Measurements from ENCODE around the gene ARHGAP18.
A peak's percentile ranks its signal among the peaks of the same experiment; 100 is the strongest.

Gene ARHGAP18

DNA sequence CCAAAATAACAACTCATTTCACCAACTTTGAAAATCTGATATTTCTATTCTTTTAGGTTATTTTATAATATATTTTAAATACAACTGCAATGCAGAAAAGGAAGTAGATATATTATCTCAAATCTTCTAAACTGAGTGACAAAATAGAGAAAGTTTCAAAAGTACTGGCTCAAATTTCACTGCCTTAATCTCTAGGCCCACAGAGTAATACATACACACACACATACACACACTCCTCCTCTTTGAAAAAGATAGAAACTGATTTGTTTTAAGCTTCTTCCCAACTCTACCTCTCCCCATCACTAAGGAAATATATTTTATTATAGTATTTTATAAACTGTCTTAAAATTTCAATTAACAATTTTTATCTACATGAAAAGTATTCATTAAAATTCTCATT, 36.2 kb downstream of the ARHGAP18 start:
- H2AFZ ChIP-seq (ENCODE audit: low read depth) = no peak overlapping the region
- no peaks in the 10 kb centered on the region for H4K20me1 ChIP-seq (ENCODE audit: insufficient read depth)
- H3K27ac ChIP-seq = no peak overlapping the region
- H3K36me3 ChIP-seq (ENCODE audit: insufficient read depth) = no peaks in the 10 kb centered on the region
- TF ChIP-seq CTCF (conservative IDR thresholded peaks at IDR 0.05; ENCODE audit: low read depth, low read length) = no peak
- no peak overlapping the region for H3K4me2 ChIP-seq
- H3K4me3 ChIP-seq (IDR thresholded peaks at IDR 0.05; ENCODE audit: insufficient read depth, low read depth, low read length) = no peak overlapping the region
- H3K79me2 ChIP-seq (ENCODE audit: insufficient read depth, low read depth) = no peaks in the 10 kb centered on the region
- H3K9ac ChIP-seq = no peak overlapping the region
- H3K27me3 ChIP-seq (ENCODE audit: insufficient read depth, low read depth) = no peaks in the 10 kb centered on the region
- peaks cover 19% of the 10 kb centered on the region for H3K4me1 ChIP-seq (ENCODE audit: low read depth, poor library complexity, severe bottlenecking)

DNA sequence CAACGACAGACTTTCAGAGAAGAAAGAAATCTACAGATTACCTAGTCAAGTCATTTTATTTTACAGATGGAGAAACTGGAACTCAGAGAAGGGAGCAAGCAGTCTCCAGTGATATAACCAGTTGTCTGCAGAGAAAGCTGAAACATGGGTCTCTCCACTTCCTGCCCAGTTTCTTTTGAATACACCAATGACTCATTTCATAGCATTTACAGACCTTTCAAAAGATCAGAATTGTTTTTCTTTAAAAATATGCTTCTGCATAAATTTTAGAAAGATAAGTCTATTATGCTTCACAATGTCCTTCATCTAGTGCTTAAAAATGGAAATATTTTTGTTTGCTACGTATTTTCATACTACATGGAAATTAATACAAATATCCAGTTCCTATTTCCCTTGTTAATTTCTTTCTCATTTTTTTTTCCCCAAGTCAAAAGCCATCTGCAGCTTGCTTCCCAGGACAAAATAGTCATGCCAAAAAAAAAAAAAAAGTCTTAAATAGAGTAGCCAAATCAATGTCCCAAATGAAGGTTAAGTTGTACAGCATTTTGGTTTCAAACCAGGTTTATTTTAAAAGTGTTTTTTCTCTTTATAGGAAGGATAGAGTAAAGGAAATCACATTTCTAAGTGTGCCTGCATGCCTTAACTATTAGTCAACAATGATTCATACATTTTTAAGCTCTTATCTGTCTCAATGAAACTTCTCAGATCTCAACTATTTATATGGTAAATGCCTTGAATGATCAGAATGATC, 36.9 kb downstream of the ARHGAP18 start:
- no peak overlapping the region for H3K27ac ChIP-seq
- H4K20me1 ChIP-seq (ENCODE audit: insufficient read depth) = no peaks in the 10 kb centered on the region
- H2AFZ ChIP-seq (ENCODE audit: low read depth) = no peak overlapping the region
- TF ChIP-seq CTCF (conservative IDR thresholded peaks at IDR 0.05; ENCODE audit: low read depth, low read length) = no peak
- H3K36me3 ChIP-seq (ENCODE audit: insufficient read depth) = no peaks in the 10 kb centered on the region
- no peaks in the 10 kb centered on the region for H3K27me3 ChIP-seq (ENCODE audit: insufficient read depth, low read depth)
- no peak overlapping the region for H3K4me3 ChIP-seq (IDR thresholded peaks at IDR 0.05; ENCODE audit: insufficient read depth, low read depth, low read length)
- H3K4me1 ChIP-seq (ENCODE audit: low read depth, poor library complexity, severe bottlenecking) = peaks cover 19% of the 10 kb centered on the region
- no peaks in the 10 kb centered on the region for H3K79me2 ChIP-seq (ENCODE audit: insufficient read depth, low read depth)
- H3K9ac ChIP-seq = no peak overlapping the region
- H3K4me2 ChIP-seq = no peak overlapping the region

DNA sequence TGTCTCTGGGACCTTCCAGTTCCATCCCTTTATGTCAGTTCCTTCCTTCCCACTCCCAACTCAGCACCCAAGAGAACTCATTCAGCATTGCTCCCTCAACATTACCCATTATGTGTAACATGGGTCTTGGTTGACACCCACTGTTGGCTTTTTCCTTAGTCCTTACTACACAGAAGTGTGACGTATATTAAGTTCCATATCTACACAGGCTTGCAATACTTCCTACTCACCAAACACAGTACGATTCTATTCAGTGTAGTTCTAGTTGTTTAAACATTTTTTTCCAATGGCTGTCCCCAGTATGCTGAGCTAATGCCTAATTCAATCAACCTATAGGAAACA, 37.7 kb downstream of the ARHGAP18 start:
- no peak overlapping the region for H3K4me3 ChIP-seq (IDR thresholded peaks at IDR 0.05; ENCODE audit: insufficient read depth, low read depth, low read length)
- no peaks in the 10 kb centered on the region for H3K36me3 ChIP-seq (ENCODE audit: insufficient read depth)
- H3K79me2 ChIP-seq (ENCODE audit: insufficient read depth, low read depth) = no peaks in the 10 kb centered on the region
- H4K20me1 ChIP-seq (ENCODE audit: insufficient read depth) = no peaks in the 10 kb centered on the region
- no peak overlapping the region for H2AFZ ChIP-seq (ENCODE audit: low read depth)
- no peaks in the 10 kb centered on the region for H3K27me3 ChIP-seq (ENCODE audit: insufficient read depth, low read depth)
- no peak overlapping the region for H3K4me2 ChIP-seq
- H3K27ac ChIP-seq = no peak overlapping the region
- H3K4me1 ChIP-seq (ENCODE audit: low read depth, poor library complexity, severe bottlenecking) = peaks cover 19% of the 10 kb centered on the region
- no peak for TF ChIP-seq CTCF (conservative IDR thresholded peaks at IDR 0.05; ENCODE audit: low read depth, low read length)
- no peak overlapping the region for H3K9ac ChIP-seq

GRCh38 chr6:129671442-129672340, 38.3 kb downstream of the ARHGAP18 start:
- Histone ChIP-seq H2AFZ (ENCODE audit: low read depth) (no peak overlapping the region), H3K9ac (no peak overlapping the region)

More at GRCh38 chr6:129671442-129672340, 38.3 kb downstream of the ARHGAP18 start:
- TF ChIP-seq CTCF (conservative IDR thresholded peaks at IDR 0.05; ENCODE audit: low read depth, low read length) = 0 out of 2 replicates have a peak, but pooled peaks have one; percentile 20
- Histone ChIP-seq H3K4me3 (IDR thresholded peaks at IDR 0.05; ENCODE audit: insufficient read depth, low read depth, low read length) (no peak overlapping the region), H3K27me3 (ENCODE audit: insufficient read depth, low read depth) (no peaks in the 10 kb centered on the region), H3K4me1 (ENCODE audit: low read depth, poor library complexity, severe bottlenecking) (peaks cover 19% of the 10 kb centered on the region), H3K4me2 (no peak overlapping the region), H3K79me2 (ENCODE audit: insufficient read depth, low read depth) (no peaks in the 10 kb centered on the region), H3K27ac (no peak overlapping the region), H3K36me3 (ENCODE audit: insufficient read depth) (no peaks in the 10 kb centered on the region), H4K20me1 (ENCODE audit: insufficient read depth) (no peaks in the 10 kb centered on the region)

All from KMS-11 (cell line).